ENCODE measurements around the gene FKBP15. TPM values are rescaled to one million over a fixed set of nuclear protein-coding genes. Genes with fewer than 3 reads are reported as not detected.
A peak's percentile ranks its signal among the peaks of the same experiment; 100 is the strongest.

FKBP15 gene
- total and polyA plus RNA-seq, 3 donors from 2014 or later = 14.7 to 23.5 (median 23.1) TPM

- Histone ChIP-seq H3K27ac (no peak overlapping the region), H3K36me3 (ENCODE audit: low read depth, missing control alignments) (no peaks in the 10 kb centered on the region), H3K4me1 (peaks cover 3% of the 10 kb centered on the region), H3K9me3 (no peaks in the 10 kb centered on the region), H3K4me3 (no peak overlapping the region), H3K27me3 (no peaks in the 10 kb centered on the region)
- WGBS, 2 donors = 91 to 93% methylated on average over 3 of the region's 3 CpGs
- TF ChIP-seq POLR2A (IDR thresholded peaks at IDR 0.05) (no peak), CTCF (IDR thresholded peaks at IDR 0.05) (no peak)
- intact Hi-C loops (cut with DNase I; ENCODE audit: low total_unique reads) = no loop called here
- DNase-seq = no peak
Measured at GRCh38 chr9:113216406-113216805, 4.7 kb downstream of the FKBP15 start.

- intact Hi-C loops (cut with DNase I; ENCODE audit: low total_unique reads) = no loop called here
- H3K27me3 ChIP-seq = no peaks in the 10 kb centered on the region
- H3K36me3 ChIP-seq (ENCODE audit: low read depth, missing control alignments) = no peaks in the 10 kb centered on the region
- DNase-seq = no peak
- 83 to 87% methylated on average over 3 of the region's 3 CpGs for WGBS, 2 donors
- H3K9me3 ChIP-seq = no peaks in the 10 kb centered on the region
- H3K27ac ChIP-seq = no peak overlapping the region
- H3K4me1 ChIP-seq = no peaks in the 10 kb centered on the region
- no peak overlapping the region for H3K4me3 ChIP-seq
- TF ChIP-seq CTCF (IDR thresholded peaks at IDR 0.05) = no peak
- no peak for TF ChIP-seq POLR2A (IDR thresholded peaks at IDR 0.05)
Measured at GRCh38 chr9:113215132-113215531, 5.9 kb downstream of the FKBP15 start.

- Histone ChIP-seq H3K27ac (no peak overlapping the region), H3K36me3 (ENCODE audit: low read depth, missing control alignments) (no peaks in the 10 kb centered on the region)
- TF ChIP-seq CTCF (IDR thresholded peaks at IDR 0.05) = no peak
- no peak for TF ChIP-seq POLR2A (IDR thresholded peaks at IDR 0.05)
Measured at GRCh38 chr9:113210815-113211214, 10.3 kb downstream of the FKBP15 start.

GRCh38 chr9:113205861-113206260, 15.2 kb downstream of the FKBP15 start:
- H3K9me3 ChIP-seq = no peaks in the 10 kb centered on the region
- no peaks in the 10 kb centered on the region for H3K27me3 ChIP-seq
- 98 to 100% methylated on average over 1 of the region's 1 CpG for WGBS, 2 donors
- intact Hi-C loops (cut with DNase I; ENCODE audit: low total_unique reads) = no loop called here
- no peak overlapping the region for H3K27ac ChIP-seq
- no peak for DNase-seq
- no peaks in the 10 kb centered on the region for H3K36me3 ChIP-seq (ENCODE audit: low read depth, missing control alignments)
- TF ChIP-seq CTCF (IDR thresholded peaks at IDR 0.05) (no peak), POLR2A (IDR thresholded peaks at IDR 0.05) (no peak)
- no peaks in the 10 kb centered on the region for H3K4me1 ChIP-seq
- H3K4me3 ChIP-seq = no peak overlapping the region

More at GRCh38 chr9:113210815-113211214, 10.3 kb downstream of the FKBP15 start:
- Histone ChIP-seq H3K4me3 (no peak overlapping the region), H3K27me3 (no peaks in the 10 kb centered on the region), H3K4me1 (no peaks in the 10 kb centered on the region), H3K9me3 (no peaks in the 10 kb centered on the region)
- WGBS, 2 donors = 89 to 90% methylated on average over 10 of the region's 10 CpGs
- peak; percentile 25 for DNase-seq
- intact Hi-C loops (cut with DNase I; ENCODE audit: low total_unique reads) = no loop called here

- no peak overlapping the region for H3K4me3 ChIP-seq
- TF ChIP-seq POLR2A (IDR thresholded peaks at IDR 0.05) (no peak), CTCF (IDR thresholded peaks at IDR 0.05) (no peak)
- intact Hi-C loops (cut with DNase I; ENCODE audit: low total_unique reads) = no loop called here
- no peak overlapping the region for H3K27ac ChIP-seq
- no peak for DNase-seq
- H3K4me1 ChIP-seq = no peaks in the 10 kb centered on the region
- no peaks in the 10 kb centered on the region for H3K36me3 ChIP-seq (ENCODE audit: low read depth, missing control alignments)
- no peaks in the 10 kb centered on the region for H3K9me3 ChIP-seq
- WGBS, 2 donors = 89 to 91% methylated on average over 2 of the region's 2 CpGs
- H3K27me3 ChIP-seq = no peaks in the 10 kb centered on the region
Measured at GRCh38 chr9:113205432-113205831, 15.6 kb downstream of the FKBP15 start.
